Esophagus muscularis mucosa (tissue), 3 donors: ENCODE measurements around the gene SERPINF2.

Source experiments
- POLR2A ChIP-seq: fragments of 450-650 bp; IDR thresholded peaks from one replicate; pipeline ENCODE4 v1.6.1; 2017; ENCODE audit warnings: antibody characterized with exemption, moderate library complexity, mild to moderate bottlenecking, low read depth
- POLR2AphosphoS5 ChIP-seq, 2 donors: sonication (generic); formaldehyde crosslinking; IDR thresholded peaks; one replicate each; pipeline ENCODE4 v1.6.1; 2017; ENCODE audit warnings: antibody characterized with exemption in 2 of 2
- TF ChIP-seq, protein P1 (sequence below), 3 experiments: fragments of 200-600 bp in 2 of 3; fragments of 450-650 bp in 1 of 3; sonication (generic) in 2 of 3; IDR thresholded peaks; one replicate each; pipeline ENCODE4 v1.5.1; 2017 to 2019; ENCODE audit warnings: antibody characterized with exemption in 3 of 3, mild to moderate bottlenecking in 2 of 3, moderate library complexity in 1 of 3

DNA sequence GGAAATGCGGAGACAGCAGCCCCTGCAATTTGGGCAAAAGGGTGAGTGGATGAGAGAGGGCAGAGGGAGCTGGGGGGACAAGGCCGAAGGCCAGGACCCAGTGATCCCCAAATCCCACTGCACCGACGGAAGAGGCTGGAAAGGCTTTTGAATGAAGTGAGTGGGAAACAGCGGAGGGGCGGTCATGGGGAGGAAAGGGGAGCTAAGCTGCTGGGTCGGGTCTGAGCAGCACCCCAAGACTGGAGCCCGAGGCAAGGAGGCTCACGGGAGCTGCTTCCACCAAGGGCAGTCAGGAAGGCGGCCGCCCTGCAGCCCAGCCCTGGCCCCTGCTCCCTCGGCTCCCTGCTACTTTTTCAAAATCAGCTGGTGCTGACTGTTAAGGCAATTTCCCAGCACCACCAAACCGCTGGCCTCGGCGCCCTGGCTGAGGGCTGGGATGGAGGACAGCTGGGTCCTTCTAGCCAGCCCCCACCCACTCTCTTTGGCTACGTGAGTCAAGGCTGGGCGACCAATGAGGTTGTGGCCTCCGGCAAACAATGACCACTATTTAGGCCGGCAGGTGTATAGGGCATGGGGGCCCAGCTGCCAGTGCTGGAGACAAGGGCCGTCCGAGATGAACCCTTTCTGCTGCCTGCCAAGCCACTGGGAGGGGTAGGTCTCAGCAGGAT lies 19.7 kb downstream of the SERPINF2 start:
- TF ChIP-seq, protein P1, sequence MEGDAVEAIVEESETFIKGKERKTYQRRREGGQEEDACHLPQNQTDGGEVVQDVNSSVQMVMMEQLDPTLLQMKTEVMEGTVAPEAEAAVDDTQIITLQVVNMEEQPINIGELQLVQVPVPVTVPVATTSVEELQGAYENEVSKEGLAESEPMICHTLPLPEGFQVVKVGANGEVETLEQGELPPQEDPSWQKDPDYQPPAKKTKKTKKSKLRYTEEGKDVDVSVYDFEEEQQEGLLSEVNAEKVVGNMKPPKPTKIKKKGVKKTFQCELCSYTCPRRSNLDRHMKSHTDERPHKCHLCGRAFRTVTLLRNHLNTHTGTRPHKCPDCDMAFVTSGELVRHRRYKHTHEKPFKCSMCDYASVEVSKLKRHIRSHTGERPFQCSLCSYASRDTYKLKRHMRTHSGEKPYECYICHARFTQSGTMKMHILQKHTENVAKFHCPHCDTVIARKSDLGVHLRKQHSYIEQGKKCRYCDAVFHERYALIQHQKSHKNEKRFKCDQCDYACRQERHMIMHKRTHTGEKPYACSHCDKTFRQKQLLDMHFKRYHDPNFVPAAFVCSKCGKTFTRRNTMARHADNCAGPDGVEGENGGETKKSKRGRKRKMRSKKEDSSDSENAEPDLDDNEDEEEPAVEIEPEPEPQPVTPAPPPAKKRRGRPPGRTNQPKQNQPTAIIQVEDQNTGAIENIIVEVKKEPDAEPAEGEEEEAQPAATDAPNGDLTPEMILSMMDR (IDR thresholded peaks at IDR 0.05), result no peak
- TF ChIP-seq POLR2AphosphoS5 (IDR thresholded peaks at IDR 0.05) (peak in 1 of 2 donors; percentile 23), POLR2A (peak; percentile 45)
